Gastroesophageal sphincter (tissue), 3 donors: ENCODE data around the gene PPP2R1A.

Experiments
- POLR2A ChIP-seq, 2 donors: fragments of 450-650 bp; IDR thresholded peaks; one replicate each; pipeline ENCODE4 v1.6.1; 2017; ENCODE audit warnings: antibody characterized with exemption in 2 of 2, mild to moderate bottlenecking in 2 of 2, moderate library complexity in 1 of 2
- TF ChIP-seq, protein P1 (sequence below), 4 experiments: fragments of 200-600 bp in 2 of 4; fragments of 450-650 bp in 2 of 4; sonication (generic) in 1 of 4; IDR thresholded peaks; one replicate each; pipeline ENCODE4 v1.5.1; 2017 to 2019; ENCODE audit warnings: antibody characterized with exemption in 4 of 4, mild to moderate bottlenecking in 2 of 4, moderate library complexity in 2 of 4

DNA sequence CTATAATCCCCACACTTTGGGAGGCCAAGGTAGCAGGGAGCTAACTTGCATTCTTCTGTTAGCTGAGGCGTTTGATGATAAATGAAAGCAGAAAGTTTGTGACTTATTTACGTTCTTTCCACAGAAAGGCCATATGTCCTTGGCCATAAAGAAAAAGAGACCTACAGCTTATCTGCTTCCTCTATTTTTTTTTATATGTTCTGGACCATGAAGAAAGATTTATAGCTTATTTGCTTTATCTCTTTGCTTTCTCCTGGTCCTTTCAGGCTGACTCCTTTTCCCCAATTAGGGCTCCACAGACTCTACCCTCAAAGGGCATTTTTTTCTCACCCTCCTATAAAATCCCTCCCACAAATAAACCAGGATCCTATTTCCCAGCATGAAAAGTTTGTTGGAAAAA, 48.6 kb upstream of the PPP2R1A start:
- TF ChIP-seq, protein P1, sequence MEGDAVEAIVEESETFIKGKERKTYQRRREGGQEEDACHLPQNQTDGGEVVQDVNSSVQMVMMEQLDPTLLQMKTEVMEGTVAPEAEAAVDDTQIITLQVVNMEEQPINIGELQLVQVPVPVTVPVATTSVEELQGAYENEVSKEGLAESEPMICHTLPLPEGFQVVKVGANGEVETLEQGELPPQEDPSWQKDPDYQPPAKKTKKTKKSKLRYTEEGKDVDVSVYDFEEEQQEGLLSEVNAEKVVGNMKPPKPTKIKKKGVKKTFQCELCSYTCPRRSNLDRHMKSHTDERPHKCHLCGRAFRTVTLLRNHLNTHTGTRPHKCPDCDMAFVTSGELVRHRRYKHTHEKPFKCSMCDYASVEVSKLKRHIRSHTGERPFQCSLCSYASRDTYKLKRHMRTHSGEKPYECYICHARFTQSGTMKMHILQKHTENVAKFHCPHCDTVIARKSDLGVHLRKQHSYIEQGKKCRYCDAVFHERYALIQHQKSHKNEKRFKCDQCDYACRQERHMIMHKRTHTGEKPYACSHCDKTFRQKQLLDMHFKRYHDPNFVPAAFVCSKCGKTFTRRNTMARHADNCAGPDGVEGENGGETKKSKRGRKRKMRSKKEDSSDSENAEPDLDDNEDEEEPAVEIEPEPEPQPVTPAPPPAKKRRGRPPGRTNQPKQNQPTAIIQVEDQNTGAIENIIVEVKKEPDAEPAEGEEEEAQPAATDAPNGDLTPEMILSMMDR (IDR thresholded peaks at IDR 0.05), result no peak
- TF ChIP-seq POLR2A (IDR thresholded peaks at IDR 0.05), result no peak
